Mesendoderm (in vitro differentiated cells): ENCODE data around the gene LMBR1.
A peak's percentile ranks its signal among the peaks of the same experiment; 100 is the strongest.
"Not testable (repeated sequence)": the region's sequence is repeated elsewhere in the genome, so short reads cannot be mapped to it uniquely, and the experiment has no call there.

Experiments
- DNase-seq: peaks from one replicate; pipeline ENCODE4 v3.0.0; 2013
- H2AK5ac ChIP-seq: 2 replicates; pipeline ENCODE4 v1.6.1; 2013; ENCODE audit warnings: low read length, inconsistent platforms
- H2BK120ac ChIP-seq: 2 replicates; pipeline ENCODE4 v1.6.1; 2013; ENCODE audit warnings: low read depth, mild to moderate bottlenecking, low read length, moderate library complexity, mixed read lengths
- H2BK15ac ChIP-seq: replicated peaks from 2 replicates; pipeline ENCODE4 v1.6.1; 2013; ENCODE audit warnings: low read depth, mild to moderate bottlenecking, moderate library complexity
- H2BK5ac ChIP-seq: 2 replicates; pipeline ENCODE4 v1.6.1; 2013; ENCODE audit warnings: low read length, inconsistent platforms
- H3K18ac ChIP-seq: 2 replicates; pipeline ENCODE4 v1.6.1; 2013; ENCODE audit warnings: mild to moderate bottlenecking, low read length, mixed read lengths
- H3K23ac ChIP-seq: one replicate; pipeline ENCODE4 v1.6.1; 2013; ENCODE audit warnings: low read length
- H3K27ac ChIP-seq: 2 replicates; pipeline ENCODE4 v1.5.1; 2013; ENCODE audit warnings: low read depth, mild to moderate bottlenecking, inconsistent platforms, low read length, moderate library complexity
- H3K27me3 ChIP-seq: 2 replicates; pipeline ENCODE4 v1.6.1; 2013; ENCODE audit warnings: low read length, control low read depth, mild to moderate bottlenecking, inconsistent platforms; ENCODE audit not compliant: insufficient read depth, poor library complexity
- H3K36me3 ChIP-seq: 2 replicates; pipeline ENCODE4 v1.6.1; 2013; ENCODE audit warnings: low read length, inconsistent platforms; ENCODE audit not compliant: control insufficient read depth, insufficient read depth
- H3K4ac ChIP-seq: one replicate; pipeline ENCODE4 v1.6.1; 2013; ENCODE audit warnings: low read depth, mild to moderate bottlenecking, low read length, moderate library complexity
- H3K4me1 ChIP-seq: 2 replicates; pipeline ENCODE4 v1.6.1; 2013; ENCODE audit warnings: low read depth, low read length, inconsistent platforms; ENCODE audit not compliant: control insufficient read depth
- H3K4me2 ChIP-seq: 2 replicates; pipeline ENCODE4 v1.6.1; 2013; ENCODE audit warnings: low read length
- H3K4me3 ChIP-seq: 2 replicates; pipeline ENCODE4 v1.5.1; 2013; ENCODE audit warnings: mild to moderate bottlenecking, low read length
- H3K56ac ChIP-seq: one replicate; pipeline ENCODE4 v1.6.1; 2013; ENCODE audit warnings: low read length
- H3K79me1 ChIP-seq: 2 replicates; pipeline ENCODE4 v1.6.1; 2013; ENCODE audit warnings: low read length, inconsistent platforms
- H3K79me2 ChIP-seq: 2 replicates; pipeline ENCODE4 v1.6.1; 2013; ENCODE audit warnings: mild to moderate bottlenecking, low read length; ENCODE audit not compliant: control insufficient read depth, insufficient read depth
- H3K9ac ChIP-seq: 2 replicates; pipeline ENCODE4 v1.6.1; 2013; ENCODE audit warnings: low read length, inconsistent platforms
- H4K5ac ChIP-seq: one replicate; pipeline ENCODE4 v1.6.1; 2013; ENCODE audit warnings: low read length
- H4K8ac ChIP-seq: one replicate; pipeline ENCODE4 v1.6.1; 2013; ENCODE audit warnings: low read depth, mild to moderate bottlenecking, control low read depth, low read length, moderate library complexity
- WGBS: extraction: QIAGEN DNeasy Blood & Tissue Kit; methylation state at CpG from one replicate; pipeline ENCODE4 v1.1.7; 2013; ENCODE audit warnings: low lambda C conversion rate, missing lambda C conversion rate; ENCODE audit not compliant: insufficient coverage; ENCODE audit errors: extremely low coverage; 5-methylcytosine and 5-hydroxymethylcytosine counted together

LMBR1 gene

DNA sequence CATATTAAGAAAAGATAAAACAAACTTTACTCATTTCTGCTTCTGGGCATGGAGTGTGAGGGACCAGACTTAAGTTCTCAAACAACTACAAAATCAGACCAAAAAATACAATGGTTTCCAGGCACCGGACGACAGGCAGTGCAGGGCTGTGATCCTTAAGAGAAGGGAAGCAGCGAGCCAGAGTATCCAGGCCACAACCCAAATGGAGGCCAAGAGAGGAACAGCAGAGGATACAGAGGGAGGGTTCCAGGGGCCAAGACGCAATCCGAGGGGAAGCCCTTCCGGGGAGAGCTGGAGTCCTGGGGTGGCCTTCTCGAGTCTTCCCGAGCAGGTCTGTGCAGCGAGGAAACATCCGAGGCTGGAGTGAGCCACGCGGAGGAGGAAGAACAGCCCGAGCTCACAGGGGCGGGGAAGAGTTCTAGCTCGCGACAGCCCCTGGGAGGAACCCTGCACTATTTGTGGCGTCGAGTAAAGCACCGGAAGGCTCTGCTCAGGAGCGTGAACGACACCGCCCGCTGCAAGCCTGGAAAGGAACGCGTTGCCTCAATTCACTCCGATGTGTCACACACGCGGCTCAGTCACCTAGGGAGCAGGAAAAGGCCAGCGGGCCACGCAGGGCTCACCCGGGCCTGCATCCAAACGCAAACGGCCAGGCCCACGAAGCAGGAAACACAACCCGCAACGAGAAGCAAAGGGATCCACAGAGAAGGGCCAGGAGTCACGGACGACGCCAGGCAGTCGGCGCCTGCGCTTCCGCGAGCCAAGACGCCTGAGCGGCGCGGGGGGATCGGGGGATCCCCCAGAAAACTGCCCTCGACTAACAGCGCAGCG lies 253.3 kb downstream of the LMBR1 start:
- H3K4ac ChIP-seq: no peak overlapping the region
- peak overlapping the region; percentile 81 for H3K56ac ChIP-seq
- H2BK5ac ChIP-seq: no peak overlapping the region
- peak overlapping the region; percentile 26 for H3K4me3 ChIP-seq
- H4K5ac ChIP-seq: peak overlapping the region; percentile 39
- no peak overlapping the region for H3K18ac ChIP-seq
- H3K36me3 ChIP-seq: no peaks in the 10 kb centered on the region
- peak overlapping the region; percentile 77 for H3K4me2 ChIP-seq
- H2BK15ac ChIP-seq: no peak overlapping the region
- H3K79me2 ChIP-seq: no peaks in the 10 kb centered on the region
- no peaks in the 10 kb centered on the region for H3K27me3 ChIP-seq
- DNase-seq: no peak
- no peak overlapping the region for H3K27ac ChIP-seq
- no peak overlapping the region for H2BK120ac ChIP-seq
- H3K23ac ChIP-seq: peak overlapping the region; percentile 24
- H4K8ac ChIP-seq: peak overlapping the region; percentile 66
- peak overlapping the region; percentile 82 for H2AK5ac ChIP-seq
- WGBS: no CpG with 5 or more reads among the region's 52 CpGs
- H3K9ac ChIP-seq: peak overlapping the region; percentile 69
- peaks cover 3% of the 10 kb centered on the region for H3K4me1 ChIP-seq
- peaks cover 9% of the 10 kb centered on the region for H3K79me1 ChIP-seq

DNA sequence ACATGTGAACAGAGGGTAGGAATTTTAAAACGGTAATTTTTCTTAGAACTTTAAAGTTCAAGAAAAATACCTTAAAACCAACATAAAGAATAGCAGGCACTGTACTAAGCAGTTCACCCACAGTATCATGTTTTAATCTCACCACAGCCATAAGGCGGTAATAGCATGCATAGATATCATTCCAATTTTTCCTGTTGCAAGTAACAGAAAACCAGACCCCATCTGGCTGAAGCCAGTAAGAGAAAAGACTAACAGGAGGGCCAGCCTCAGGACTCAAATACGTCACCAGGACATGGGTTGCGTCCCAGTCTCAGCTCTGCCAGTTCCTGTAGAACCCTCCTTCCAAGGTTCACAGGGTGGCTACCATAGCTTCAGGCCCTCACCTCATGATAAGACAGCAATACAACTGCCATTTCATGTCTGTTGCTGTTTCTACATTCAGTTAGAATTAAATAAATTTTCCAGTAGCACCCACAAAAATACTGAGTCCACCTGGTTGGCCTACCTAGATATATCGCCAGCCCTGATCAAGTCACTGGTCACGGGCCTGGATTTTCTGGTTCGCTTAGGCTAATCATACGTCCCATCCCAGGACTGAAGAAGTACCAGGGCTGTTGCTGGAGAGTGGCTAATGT lies 254.4 kb downstream of the LMBR1 start:
- H4K5ac ChIP-seq: no peak overlapping the region
- H3K4me3 ChIP-seq: no peak overlapping the region
- no peak overlapping the region for H4K8ac ChIP-seq
- H2BK15ac ChIP-seq: no peak overlapping the region
- no peak for DNase-seq
- H3K4ac ChIP-seq: no peak overlapping the region
- no peak overlapping the region for H3K18ac ChIP-seq
- H3K36me3 ChIP-seq: no peaks in the 10 kb centered on the region
- no peak overlapping the region for H3K23ac ChIP-seq
- H3K56ac ChIP-seq: no peak overlapping the region
- H3K27me3 ChIP-seq: no peaks in the 10 kb centered on the region
- H3K4me2 ChIP-seq: no peak overlapping the region
- no peak overlapping the region for H3K9ac ChIP-seq
- no CpG with 5 or more reads among the region's 8 CpGs for WGBS
- H3K79me2 ChIP-seq: no peaks in the 10 kb centered on the region
- H2BK120ac ChIP-seq: no peak overlapping the region
- no peak overlapping the region for H3K27ac ChIP-seq
- no peak overlapping the region for H2AK5ac ChIP-seq
- H3K4me1 ChIP-seq: peaks cover 3% of the 10 kb centered on the region
- no peak overlapping the region for H2BK5ac ChIP-seq
- H3K79me1 ChIP-seq: peaks cover 9% of the 10 kb centered on the region

GRCh38 chr7:156637093-156637492 lies 255.9 kb downstream of the LMBR1 start:
- not testable (repeated sequence) for H4K5ac ChIP-seq

GRCh38 chr7:156635529-156636385 lies 257.2 kb downstream of the LMBR1 start:
- Histone ChIP-seq H4K5ac (no peak overlapping the region), H3K23ac (no peak overlapping the region), H3K27ac (no peak overlapping the region), H3K4me1 (peaks cover 3% of the 10 kb centered on the region), H3K9ac (no peak overlapping the region), H2BK120ac (no peak overlapping the region), H3K36me3 (no peaks in the 10 kb centered on the region), H3K4me3 (no peak overlapping the region), H3K79me1 (peaks cover 9% of the 10 kb centered on the region), H2BK5ac (no peak overlapping the region), H2BK15ac (no peak overlapping the region), H2AK5ac (no peak overlapping the region), H3K4ac (no peak overlapping the region), H3K18ac (no peak overlapping the region), H3K56ac (no peak overlapping the region), H4K8ac (no peak overlapping the region), H3K79me2 (no peaks in the 10 kb centered on the region), H3K4me2 (no peak overlapping the region), H3K27me3 (no peaks in the 10 kb centered on the region)
- no CpG with 5 or more reads among the region's 7 CpGs for WGBS
- no peak for DNase-seq

More at GRCh38 chr7:156637093-156637492, 255.9 kb downstream of the LMBR1 start:
- not testable (repeated sequence) for H3K79me2 ChIP-seq, H3K79me1 ChIP-seq, H3K4ac ChIP-seq, H3K4me2 ChIP-seq, H3K27me3 ChIP-seq, H3K4me3 ChIP-seq, DNase-seq, H3K56ac ChIP-seq, H3K23ac ChIP-seq, H3K18ac ChIP-seq, H2BK15ac ChIP-seq, H3K4me1 ChIP-seq, H2AK5ac ChIP-seq, H3K9ac ChIP-seq, H2BK5ac ChIP-seq, H2BK120ac ChIP-seq, H4K8ac ChIP-seq, H3K36me3 ChIP-seq, H3K27ac ChIP-seq
- no CpG with 5 or more reads among the region's 7 CpGs for WGBS

GRCh38 chr7:156634117-156634516 lies 258.9 kb downstream of the LMBR1 start:
- Histone ChIP-seq H4K5ac (no peak overlapping the region), H3K27ac (no peak overlapping the region), H3K4me2 (no peak overlapping the region), H3K27me3 (no peaks in the 10 kb centered on the region), H2BK5ac (no peak overlapping the region), H4K8ac (no peak overlapping the region), H3K4me1 (no peaks in the 10 kb centered on the region), H3K36me3 (no peaks in the 10 kb centered on the region), H2BK120ac (no peak overlapping the region), H3K56ac (no peak overlapping the region), H3K9ac (no peak overlapping the region), H3K23ac (no peak overlapping the region), H3K4ac (no peak overlapping the region), H3K4me3 (no peak overlapping the region), H3K79me2 (no peaks in the 10 kb centered on the region), H3K79me1 (peaks cover 5% of the 10 kb centered on the region), H3K18ac (no peak overlapping the region), H2AK5ac (no peak overlapping the region), H2BK15ac (no peak overlapping the region)
- no CpG with 5 or more reads among the region's 3 CpGs for WGBS
- DNase-seq: no peak
